Ovary (tissue), 3 donors: ENCODE data around the gene OLFML2B.

Experiments
- CTCF ChIP-seq, 3 donors: fragments of 450-650 bp in 2 of 3; fragments of 200-600 bp in 1 of 3; IDR thresholded peaks; one replicate each; pipeline versions ENCODE4 v1.5.1 to v1.8.0; 2016 to 2022; ENCODE audit warnings: antibody characterized with exemption in 3 of 3, mild to moderate bottlenecking in 1 of 3
- POLR2A ChIP-seq: fragments of 450-650 bp; IDR thresholded peaks from one replicate; pipeline ENCODE4 v1.6.1; 2017; ENCODE audit warnings: antibody characterized with exemption, mild to moderate bottlenecking, moderate library complexity
- donor health status: DM: no; HTN: no; CAD: no.

- TF ChIP-seq POLR2A = no peak
- TF ChIP-seq CTCF (IDR thresholded peaks at IDR 0.05) = no peak
These were observed 67.6 kb downstream of the OLFML2B start for GRCh38 chr1:161956097-161956496.
